Adrenal gland (tissue), 12 donors: Measurements from ENCODE around the gene AMDHD2. TPM values are rescaled to one million over a fixed set of nuclear protein-coding genes. Genes with fewer than 3 reads are reported as not detected.
"Not testable (repeated sequence)": the region's sequence is repeated elsewhere in the genome, so short reads cannot be mapped to it uniquely, and the experiment has no call there.

Source experiments
- DNase-seq, 7 donors: peaks; one replicate each; pipeline ENCODE4 v3.0.0-alpha.2; 2019 to 2020
- H3K27ac ChIP-seq, 5 donors: fragments of 200-600 bp; sonication (generic) in 4 of 5; 1 replicate in 3 of 5; 2 replicates in 2 of 5; pipeline versions ENCODE4 v1.5.1 to v1.8.0; 2016 to 2020; ENCODE audit warnings: mild to moderate bottlenecking in 1 of 5
- H3K27me3 ChIP-seq: fragments of 200-600 bp; 2 replicates; pipeline ENCODE4 v1.8.0; 2021
- H3K36me3 ChIP-seq, 2 donors: fragments of 200-600 bp; replicated peaks in 1 of 2; 1 replicate in 1 of 2; 2 replicates in 1 of 2; pipeline versions ENCODE4 v1.5.1 to v1.8.0; 2018 to 2022
- H3K4me1 ChIP-seq, 2 donors: fragments of 200-600 bp; replicated peaks in 1 of 2; 1 replicate in 1 of 2; 2 replicates in 1 of 2; pipeline versions ENCODE4 v1.5.1 to v1.8.0; 2018 to 2021
- H3K4me3 ChIP-seq, 4 donors: fragments of 200-600 bp; sonication (generic) in 3 of 4; one replicate each; pipeline ENCODE4 v1.5.1; 2016 to 2018
- H3K9me3 ChIP-seq, 3 donors: fragments of 200-600 bp; sonication (generic) in 1 of 3; replicated peaks in 1 of 3; 1 replicate in 2 of 3; 2 replicates in 1 of 3; pipeline versions ENCODE4 v1.5.1 to v1.8.0; 2016 to 2021
- WGBS, 4 donors: extraction: QIAGEN DNeasy Blood & Tissue Kit in 2 of 4; methylation state at CpG; one replicate each; pipeline versions ENCODE4 v1.1.5 to v1.1.7; 2013 to 2017; 5-methylcytosine and 5-hydroxymethylcytosine counted together
- intact Hi-C, 2 donors: fragments of 100-400 bp; cut with DNase I; formaldehyde crosslinking; loops; one replicate each; pipeline versions ENCODE4 v1.14.1 to v1.15.0; 2022 to 2023
- microRNA counts, 2 donors: library from miRNA; unstranded; fragments of <30 nt; microRNA quantifications; one replicate each; lab custom pipeline; 2016
- microRNA-seq, 3 donors: library from miRNA; unstranded; fragments of <30 nt; microRNA quantifications; one replicate each; pipeline ENCODE4, GENCODE V29; 2017 to 2020
- polyA plus RNA-seq, 3 donors: library from polyadenylated mRNA; stranded (reverse); fragments of 200-250 nt in 2 of 3; fragments of 350-450 nt in 1 of 3; fragmentation: Illumina TruSeq in 1 of 3; extraction: RNeasy Lipid Tissue Mini Kit (QIAGEN cat#74804) in 1 of 3; gene quantifications; one replicate each; pipeline ENCODE4 v1.2.3, GENCODE V29; 2013 to 2014
- small RNA-seq, 2 donors: library from RNA; depleted of rRNA; stranded (forward); fragments of <200 nt; gene quantifications; one replicate each; pipeline ENCODE3, GENCODE V24; 2016
- total RNA-seq, 9 donors: library from RNA; depleted of rRNA in 4 of 9; stranded (reverse); fragments of >200 nt in 4 of 9; fragments of 120-200 nt in 1 of 9; fragmentation: NEBNext Ultra II Directional in 1 of 9; extraction: Animal tissue kit (Norgen Biotek cat#: 25700) in 1 of 9; gene quantifications; one replicate each; pipeline versions ENCODE4 v1.1.0 to v1.2.4, GENCODE V29; 2013 to 2023
- donor health status: healthy with polysubstance abuse.
- donor health status: Bipolar disorder and iron deficiency.
- donor health status: DM: yes; HTN: yes; CAD: no.
- donor health status: DM: no; HTN: no; CAD: no.
- donor health status: DM: no; HTN: no; CAD: no.
- donor health status: DM: yes; HTN: yes; CAD: no.

The AMDHD2 gene
- total and polyA plus RNA-seq, 12 donors, result 3.1 to 131 (median 64.7) TPM

- 61 to 78% methylated on average over 4 to 7 of the region's 11 CpGs; no CpG with 5 or more reads in 2 of the 4 donors for WGBS, 4 donors
- DNase-seq, result peak in 3 of 7 donors; percentile 7 to 21 (median 11)
These were observed 60.0 kb downstream of the AMDHD2 start for GRCh38 chr16:2580143-2580542.

GRCh38 chr16:2580818-2581217 is 60.6 kb downstream of the AMDHD2 start:
- no CpG with 5 or more reads among the region's 21 CpGs for WGBS, 4 donors

More at GRCh38 chr16:2580143-2580542, 60.0 kb downstream of the AMDHD2 start:
- H3K27ac ChIP-seq, H3K36me3 ChIP-seq, intact Hi-C loops, H3K4me1 ChIP-seq, H3K4me3 ChIP-seq, H3K27me3 ChIP-seq, H3K9me3 ChIP-seq: not testable (repeated sequence)

More at GRCh38 chr16:2580818-2581217, 60.6 kb downstream of the AMDHD2 start:
- H3K27ac ChIP-seq, H3K36me3 ChIP-seq, H3K9me3 ChIP-seq, DNase-seq, H3K4me3 ChIP-seq, H3K27me3 ChIP-seq, intact Hi-C loops: not testable (repeated sequence)
- peaks cover 11 to 12% of the 10 kb centered on the region in 2 donors for H3K4me1 ChIP-seq

MicroRNAs encoded within 50 kb of the gene (microRNA counts, 767-probe panel; counts per million panel counts)
- 0 counts per million in 2 donors for microRNA hsa-miR-3178 (lab: Ali Mortazavi, UCI)

Small RNA genes within 50 kb of the gene (microRNA-seq; reads per million reads assigned to microRNA genes)
- gene MIR3178, result 0 to 0.38 (median 0) reads per million in 3 donors

Small RNA genes within 50 kb of the gene (small RNA-seq; reads per million reads assigned to genes)
- gene AC093525.1 (0 reads per million in 2 donors), gene MIR3178 (0 reads per million in 2 donors)

Other genes with a start within 250 kb of the AMDHD2 start
- gene ABCA3, start 179.6 kb upstream of the AMDHD2 start, total RNA-seq, result 10 to 100 TPM in 8 of 9 donors, 1 to 10 TPM in 1; 3.3 to 30.8 (median 23.4) TPM
- gene ABCA3, start 179.6 kb upstream of the AMDHD2 start, polyA plus RNA-seq, result 10 to 100 TPM; 12.4 to 21.3 (median 12.8) TPM
- gene CCNF, start 90.9 kb upstream of the AMDHD2 start, total RNA-seq, result 1 to 10 TPM; 1.6 to 5.4 (median 2.5) TPM
- gene CCNF, start 90.9 kb upstream of the AMDHD2 start, polyA plus RNA-seq, result 1 to 10 TPM in 1 of 3 donors, under 1 TPM in 2; 0.71 to 2.2 (median 0.84) TPM
- gene TEDC2, start 60.3 kb upstream of the AMDHD2 start, total RNA-seq, result 1 to 10 TPM in 7 of 9 donors, under 1 TPM in 2; 0.53 to 8.6 (median 1.6) TPM
- 1 to 10 TPM in 1 of 3 donors, under 1 TPM in 2; 0.33 to 2.5 (median 0.98) TPM for gene TEDC2, start 60.3 kb upstream of the AMDHD2 start, polyA plus RNA-seq
- gene NTN3, start 49.1 kb upstream of the AMDHD2 start, total RNA-seq, result 1 to 10 TPM in 2 of 9 donors, under 1 TPM in 6, not detected in 1; 0.16 to 1.5 (median 0.30) TPM
- under 1 TPM in 1 of 3 donors, not detected in 2; 0.88 TPM for gene NTN3, start 49.1 kb upstream of the AMDHD2 start, polyA plus RNA-seq
- 10 to 100 TPM in 8 of 9 donors, 1 to 10 TPM in 1; 5.9 to 18.5 (median 14.7) TPM for gene TBC1D24, start 45.2 kb upstream of the AMDHD2 start, total RNA-seq
- gene TBC1D24, start 45.2 kb upstream of the AMDHD2 start, polyA plus RNA-seq, result 10 to 100 TPM in 1 of 3 donors, 1 to 10 TPM in 2; 3.9 to 13.8 (median 4.7) TPM
- gene ATP6V0C, start 6.4 kb upstream of the AMDHD2 start, total RNA-seq, result 100 to 1,000 TPM in 4 of 9 donors, 10 to 100 TPM in 5; 26.5 to 318 (median 94.3) TPM
- gene ATP6V0C, start 6.4 kb upstream of the AMDHD2 start, polyA plus RNA-seq, result 100 to 1,000 TPM in 2 of 3 donors, 10 to 100 TPM in 1; 64.4 to 236 (median 172) TPM
- gene CEMP1, start 11.0 kb downstream of the AMDHD2 start, total RNA-seq, result under 1 TPM in 1 of 9 donors, not detected in 8; 0.11 TPM
- 1 to 10 TPM in 2 of 3 donors, not detected in 1; 1.3 to 1.4 TPM for gene CEMP1, start 11.0 kb downstream of the AMDHD2 start, polyA plus RNA-seq
- 10 to 100 TPM; 23.9 to 68.0 (median 42.2) TPM for gene PDPK1, start 17.6 kb downstream of the AMDHD2 start, total RNA-seq
- gene PDPK1, start 17.6 kb downstream of the AMDHD2 start, polyA plus RNA-seq, result 10 to 100 TPM; 28.9 to 69.7 (median 31.0) TPM
- gene KCTD5, start 162.2 kb downstream of the AMDHD2 start, total RNA-seq, result 10 to 100 TPM; 14.0 to 81.5 (median 18.8) TPM
- gene KCTD5, start 162.2 kb downstream of the AMDHD2 start, polyA plus RNA-seq, result 10 to 100 TPM; 11.0 to 21.8 (median 13.4) TPM
- 1 to 10 TPM in 5 of 9 donors, under 1 TPM in 3, not detected in 1; 0.33 to 2.1 (median 1.4) TPM for gene PRSS27, start 199.9 kb downstream of the AMDHD2 start, total RNA-seq
- gene PRSS27, start 199.9 kb downstream of the AMDHD2 start, polyA plus RNA-seq, result 1 to 10 TPM in 2 of 3 donors, not detected in 1; 2.6 to 2.7 TPM
- gene SRRM2, start 232.3 kb downstream of the AMDHD2 start, total RNA-seq, result 100 to 1,000 TPM in 8 of 9 donors, 10 to 100 TPM in 1; 81.7 to 848 (median 294) TPM
- 1,000 to 10,000 TPM in 1 of 3 donors, 100 to 1,000 TPM in 2; 289 to 3,120 (median 744) TPM for gene SRRM2, start 232.3 kb downstream of the AMDHD2 start, polyA plus RNA-seq